ENCODE measurements around the gene BORCS6. TPM values are rescaled to one million over a fixed set of nuclear protein-coding genes. Genes with fewer than 3 reads are reported as not detected.
A peak's percentile ranks its signal among the peaks of the same experiment; 100 is the strongest.

BORCS6 gene
- total RNA-seq, 4 donors from 2014 or later: 22.0 to 26.6 (median 25.0) TPM

DNA sequence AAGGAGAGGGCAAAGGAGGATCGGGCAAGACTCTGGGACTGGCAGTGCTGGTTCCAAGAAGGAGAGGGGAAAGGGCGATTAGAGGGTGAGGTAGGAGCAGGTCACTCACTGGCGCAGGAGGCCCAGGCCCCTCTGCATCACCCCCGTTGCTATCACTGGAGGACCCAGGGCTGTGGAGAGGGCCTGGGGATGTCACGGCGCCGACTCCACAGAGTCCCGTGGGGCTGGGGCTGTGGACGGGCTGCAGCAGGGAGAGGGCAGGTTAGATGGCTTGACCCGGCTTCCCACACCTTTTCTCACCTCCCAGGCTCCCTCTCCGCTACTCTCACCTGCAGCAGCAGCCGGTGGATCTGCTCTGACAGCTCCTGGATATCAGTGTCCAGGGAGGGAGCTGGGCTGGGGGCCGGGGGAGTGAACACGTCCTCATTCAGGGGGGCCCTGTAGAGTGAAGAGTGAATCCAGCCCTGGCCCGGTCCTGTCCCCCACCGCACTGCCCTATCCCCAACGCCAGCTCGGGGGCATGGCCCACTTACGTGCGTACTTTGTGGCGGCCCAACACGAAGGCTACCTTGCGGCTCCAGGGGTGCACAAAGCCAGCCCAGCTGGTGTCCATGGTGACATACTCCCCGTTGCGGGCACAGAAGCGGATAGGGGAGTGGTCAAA is 42.7 kb downstream of the BORCS6 start:
- DNase-seq (ENCODE audit: low spot score in 2 of 2): peak in 1 of 2 donors; percentile 85

DNA sequence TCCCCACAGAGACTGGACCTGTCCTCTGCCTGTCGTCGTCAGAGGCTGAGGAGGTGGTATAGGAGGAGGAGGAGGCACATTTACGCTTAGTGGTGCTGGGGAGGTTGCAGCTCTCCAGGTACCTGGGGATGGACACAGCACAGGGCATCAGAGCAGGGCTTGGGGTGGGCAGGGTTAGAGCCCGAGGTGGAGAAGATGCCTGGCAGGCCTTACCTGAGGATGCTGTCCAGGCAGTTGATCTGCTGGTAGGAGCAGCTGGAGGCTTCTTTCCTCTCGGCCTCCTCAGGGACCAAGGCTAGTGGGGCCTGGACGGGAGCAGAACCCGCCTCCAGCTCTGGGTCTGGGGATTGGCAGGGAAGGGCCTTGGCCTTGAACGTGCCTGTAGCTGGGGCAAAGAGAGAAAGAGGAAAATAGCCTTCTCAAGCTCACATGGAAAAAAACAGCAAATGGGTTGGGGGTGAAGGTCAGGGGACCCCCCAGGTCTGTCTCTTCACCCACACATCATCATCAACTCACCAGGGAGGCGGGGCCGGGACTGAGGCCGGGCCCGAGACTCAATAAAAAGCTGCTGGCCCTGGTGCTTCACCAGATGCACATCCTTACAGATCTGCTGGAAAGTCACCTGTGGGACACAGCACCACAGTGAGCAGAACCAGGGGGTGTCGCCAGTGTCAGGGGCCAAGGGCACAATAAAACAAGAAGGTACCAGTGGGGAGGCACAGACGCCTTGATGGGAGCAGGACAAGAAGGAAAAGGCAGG is 43.4 kb downstream of the BORCS6 start:
- intact Hi-C loops (cut with DNase I; ENCODE audit: low total_unique reads): no loop called here
- no peak for DNase-seq (ENCODE audit: low spot score in 2 of 2)

More for the DNA sequence above, 42.7 kb downstream of the BORCS6 start:
- TF ChIP-seq POLR2A (IDR thresholded peaks at IDR 0.05): no peak
- TF ChIP-seq, protein P1, sequence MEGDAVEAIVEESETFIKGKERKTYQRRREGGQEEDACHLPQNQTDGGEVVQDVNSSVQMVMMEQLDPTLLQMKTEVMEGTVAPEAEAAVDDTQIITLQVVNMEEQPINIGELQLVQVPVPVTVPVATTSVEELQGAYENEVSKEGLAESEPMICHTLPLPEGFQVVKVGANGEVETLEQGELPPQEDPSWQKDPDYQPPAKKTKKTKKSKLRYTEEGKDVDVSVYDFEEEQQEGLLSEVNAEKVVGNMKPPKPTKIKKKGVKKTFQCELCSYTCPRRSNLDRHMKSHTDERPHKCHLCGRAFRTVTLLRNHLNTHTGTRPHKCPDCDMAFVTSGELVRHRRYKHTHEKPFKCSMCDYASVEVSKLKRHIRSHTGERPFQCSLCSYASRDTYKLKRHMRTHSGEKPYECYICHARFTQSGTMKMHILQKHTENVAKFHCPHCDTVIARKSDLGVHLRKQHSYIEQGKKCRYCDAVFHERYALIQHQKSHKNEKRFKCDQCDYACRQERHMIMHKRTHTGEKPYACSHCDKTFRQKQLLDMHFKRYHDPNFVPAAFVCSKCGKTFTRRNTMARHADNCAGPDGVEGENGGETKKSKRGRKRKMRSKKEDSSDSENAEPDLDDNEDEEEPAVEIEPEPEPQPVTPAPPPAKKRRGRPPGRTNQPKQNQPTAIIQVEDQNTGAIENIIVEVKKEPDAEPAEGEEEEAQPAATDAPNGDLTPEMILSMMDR (IDR thresholded peaks at IDR 0.05): no peak
- 91 to 93% methylated on average over 25 to 26 of the region's 26 CpGs for WGBS, 2 donors
- intact Hi-C loops (cut with DNase I; ENCODE audit: low total_unique reads): no loop called here
- H3K4me3 ChIP-seq (ENCODE audit: low read depth, poor library complexity, severe bottlenecking): no peak overlapping the region

DNA sequence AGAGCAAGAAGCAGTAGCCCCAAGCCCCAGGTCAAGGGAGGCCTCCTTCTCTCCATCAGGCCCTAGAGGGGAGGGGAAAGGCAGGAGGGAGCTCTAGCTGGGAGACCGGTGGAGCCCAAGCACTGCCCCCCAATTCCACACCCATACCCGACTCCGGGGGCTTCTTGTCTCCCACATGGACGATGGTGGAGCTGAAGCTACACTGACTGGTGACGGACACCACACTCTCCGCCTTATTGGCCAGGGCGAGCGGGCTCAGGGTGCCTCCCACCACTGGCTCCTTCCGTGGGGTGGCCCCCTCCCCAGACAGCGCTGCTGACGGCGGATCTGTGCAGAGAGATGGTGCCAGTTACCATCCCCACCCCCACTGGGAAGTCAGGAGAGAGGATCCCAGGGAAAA is 44.2 kb downstream of the BORCS6 start:
- H3K4me3 ChIP-seq (ENCODE audit: low read depth, poor library complexity, severe bottlenecking): no peak overlapping the region
- intact Hi-C loops (cut with DNase I; ENCODE audit: low total_unique reads): no loop called here
- 88 to 92% methylated on average over 12 of the region's 12 CpGs for WGBS, 2 donors
- TF ChIP-seq, protein P1 (IDR thresholded peaks at IDR 0.05): no peak
- no peak for TF ChIP-seq POLR2A (IDR thresholded peaks at IDR 0.05)
- DNase-seq (ENCODE audit: low spot score in 2 of 2): no peak

More for the DNA sequence above, 43.4 kb downstream of the BORCS6 start:
- 90 to 95% methylated on average over 14 of the region's 14 CpGs for WGBS, 2 donors
- no peak overlapping the region for H3K4me3 ChIP-seq (ENCODE audit: low read depth, poor library complexity, severe bottlenecking)
- TF ChIP-seq, protein P1 (IDR thresholded peaks at IDR 0.05): no peak
- TF ChIP-seq POLR2A (IDR thresholded peaks at IDR 0.05): no peak

DNA sequence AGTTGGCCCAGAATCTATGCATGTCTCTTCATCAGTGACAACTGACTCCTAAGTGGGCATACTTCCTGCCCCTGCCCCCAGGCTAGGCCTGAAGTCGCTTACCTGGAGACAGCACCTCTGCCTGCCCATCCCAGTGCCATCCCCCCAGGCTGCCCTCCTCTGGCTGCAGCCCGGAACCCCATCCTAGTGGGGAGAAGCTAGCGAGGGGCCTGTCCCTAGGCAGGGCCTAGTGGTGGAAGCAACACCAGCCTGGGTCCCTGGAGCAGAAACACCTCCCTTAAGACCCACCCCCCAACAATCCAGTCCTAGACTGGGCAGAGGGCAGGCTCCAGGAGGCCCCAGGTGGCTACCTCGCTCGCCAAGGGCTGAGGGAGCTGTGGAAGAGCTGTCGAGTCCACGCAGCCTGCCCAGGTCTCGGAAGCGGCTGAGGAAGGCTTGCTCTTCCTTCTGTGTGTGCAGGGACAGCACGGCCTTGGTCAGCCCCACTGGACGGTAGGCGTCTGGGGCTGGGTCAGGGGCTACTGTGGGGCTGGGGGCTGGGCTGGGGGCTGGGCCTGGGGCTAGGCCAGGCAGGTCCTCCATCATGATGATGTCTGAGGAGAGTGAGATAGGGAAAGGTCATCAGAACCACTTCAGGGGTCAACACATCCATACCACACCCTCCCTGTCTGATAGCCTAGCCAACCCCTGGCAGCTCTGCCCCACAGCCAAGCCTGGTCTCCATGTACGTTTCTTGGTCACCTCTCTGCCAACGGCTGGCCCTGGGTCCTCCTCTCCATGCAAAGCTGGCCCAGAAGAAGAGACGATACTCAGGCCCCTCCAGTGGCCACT is 45.4 kb downstream of the BORCS6 start:
- TF ChIP-seq POLR2A (IDR thresholded peaks at IDR 0.05): no peak
- TF ChIP-seq, protein P1 (IDR thresholded peaks at IDR 0.05): no peak
- intact Hi-C loops (cut with DNase I; ENCODE audit: low total_unique reads): no loop called here
- DNase-seq (ENCODE audit: low spot score in 2 of 2): peak in 1 of 2 donors; percentile 23
- 87 to 88% methylated on average over 9 to 15 of the region's 15 CpGs for WGBS, 2 donors
- no peak overlapping the region for H3K4me3 ChIP-seq (ENCODE audit: low read depth, poor library complexity, severe bottlenecking)

DNA sequence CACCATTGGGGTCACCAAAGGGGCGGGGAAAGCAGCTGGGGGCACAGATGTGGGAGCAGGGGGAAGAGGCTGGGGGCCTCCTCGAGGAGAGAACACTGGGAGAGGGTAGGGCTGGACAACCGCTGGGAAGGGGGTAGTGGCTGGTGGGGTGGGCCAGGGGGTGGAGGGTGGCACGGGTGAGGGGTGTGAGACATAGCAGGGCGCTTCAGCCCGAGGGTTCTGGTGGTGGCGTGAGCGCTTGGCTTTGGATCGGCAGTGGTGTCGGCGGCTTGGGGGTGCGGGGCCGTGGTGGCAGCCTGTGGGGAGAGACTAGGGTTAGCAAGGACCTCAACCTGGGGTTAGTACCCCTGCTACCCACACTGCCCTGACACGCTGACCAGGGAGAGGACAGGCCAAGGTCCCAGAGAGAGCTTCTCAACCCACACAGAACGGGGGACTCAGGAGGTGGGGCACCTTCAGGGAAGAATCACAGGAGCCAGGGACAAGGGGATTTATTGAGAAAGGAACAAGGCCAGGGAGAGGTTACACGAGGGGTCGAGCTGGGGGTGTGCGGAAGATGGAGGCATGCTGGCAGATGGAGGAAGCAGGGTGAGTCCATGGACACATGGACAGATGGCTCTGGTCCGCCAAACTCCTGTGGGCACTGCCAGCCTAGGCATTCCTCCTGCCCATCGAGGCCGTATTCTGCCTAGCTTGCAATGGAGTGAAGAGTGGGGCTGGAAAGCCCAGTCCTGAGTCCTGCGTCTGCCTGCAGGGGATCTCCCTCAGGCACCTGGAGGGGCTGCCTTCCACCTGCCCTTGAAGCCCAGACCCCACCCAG is 46.2 kb downstream of the BORCS6 start:
- H3K4me3 ChIP-seq (ENCODE audit: low read depth, poor library complexity, severe bottlenecking): no peak overlapping the region
- TF ChIP-seq POLR2A (IDR thresholded peaks at IDR 0.05): no peak
- TF ChIP-seq, protein P1 (IDR thresholded peaks at IDR 0.05): no peak
- peak in 1 of 2 donors; percentile 32 for DNase-seq (ENCODE audit: low spot score in 2 of 2)
- WGBS, 2 donors: 85 to 86% methylated on average over 22 of the region's 22 CpGs
- intact Hi-C loops (cut with DNase I; ENCODE audit: low total_unique reads): no loop called here
